ENCODE measurements around the gene PSMC3IP.

Gene PSMC3IP

GRCh38 chr17:42571435-42572225 lies 5.9 kb downstream of the PSMC3IP start:
- no peak for DNase-seq (ENCODE audit: extremely low read depth, low read depth)
- no peak for TF ChIP-seq CTCF (IDR thresholded peaks at IDR 0.05; ENCODE audit: low read depth, low read length)

- TF ChIP-seq CTCF (IDR thresholded peaks at IDR 0.05; ENCODE audit: low read depth, low read length) = no peak
- no peak for DNase-seq (ENCODE audit: extremely low read depth, low read depth)
Measured at GRCh38 chr17:42568341-42569111, 9.0 kb downstream of the PSMC3IP start.

GRCh38 chr17:42566883-42567573 lies 10.5 kb downstream of the PSMC3IP start, which contains the start of gene MLX:
Gene MLX, plus strand, starts transcription at chr17:42567100. Its CDS starts 25 bp downstream, at chr17:42567125.
- no peak for TF ChIP-seq CTCF (IDR thresholded peaks at IDR 0.05; ENCODE audit: low read depth, low read length)
- peak; percentile 77 for DNase-seq (ENCODE audit: extremely low read depth, low read depth)

- no peak for TF ChIP-seq CTCF (IDR thresholded peaks at IDR 0.05; ENCODE audit: low read depth, low read length)
- DNase-seq (ENCODE audit: extremely low read depth, low read depth) = no peak
Measured at GRCh38 chr17:42566215-42566882, 11.2 kb downstream of the PSMC3IP start.

- no peak for TF ChIP-seq CTCF (IDR thresholded peaks at IDR 0.05; ENCODE audit: low read depth, low read length)
Measured at GRCh38 chr17:42565523-42566214, 11.9 kb downstream of the PSMC3IP start.

GRCh38 chr17:42564815-42565522 lies 12.6 kb downstream of the PSMC3IP start:
- TF ChIP-seq CTCF (IDR thresholded peaks at IDR 0.05; ENCODE audit: low read depth, low read length) = no peak
- no peak for DNase-seq (ENCODE audit: extremely low read depth, low read depth)

More at GRCh38 chr17:42565523-42566214, 11.9 kb downstream of the PSMC3IP start:
- DNase-seq (ENCODE audit: extremely low read depth, low read depth) = no peak
